ENCODE results near the gene GABRP. TPM values are rescaled to one million over a fixed set of nuclear protein-coding genes. Genes with fewer than 3 reads are reported as not detected.
"Not testable (repeated sequence)": the region's sequence is repeated elsewhere in the genome, so short reads cannot be mapped to it uniquely, and the experiment has no call there.

The GABRP gene
- total and polyA plus RNA-seq, 10 donors: 0.03 to 0.20 TPM; not detected in 8

- Histone ChIP-seq H3K4me3 (no peak overlapping the region), H3K4me1 (peaks cover 0 to 7% (median 3%) of the 10 kb centered on the region in 6 donors), H3K36me3 (no peaks in the 10 kb centered on the region), H3K27me3 (replicated peaks in 1 of 7) (peaks cover 0 to 68% (median 0%) of the 10 kb centered on the region in 7 donors), H3K27ac (no peak overlapping the region), H3K9me3 (no peaks in the 10 kb centered on the region)
- DNase-seq: no peak
- TF ChIP-seq CTCF (IDR thresholded peaks at IDR 0.05 in 8 of 11, conservative IDR thresholded peaks at IDR 0.05 in 3 of 11): no peak
- TF ChIP-seq POLR2A (IDR thresholded peaks at IDR 0.05): no peak
- no peak for TF ChIP-seq POLR2AphosphoS5 (IDR thresholded peaks at IDR 0.05)
- WGBS, 5 donors: 71 to 86% (median 81%) methylated on average over 6 of the region's 6 CpGs
- intact Hi-C loops (cut with DNase I; ENCODE audit: low total_unique reads): no loop called here
Measured at GRCh38 chr5:170750791-170751190, 32.7 kb upstream of the GABRP start.

- Histone ChIP-seq H3K36me3 (no peaks in the 10 kb centered on the region), H3K27me3 (replicated peaks in 1 of 7) (peaks cover 0 to 60% (median 0%) of the 10 kb centered on the region in 7 donors), H3K27ac (no peak overlapping the region), H3K4me1 (no peaks in the 10 kb centered on the region), H3K4me3 (no peak overlapping the region), H3K9me3 (no peaks in the 10 kb centered on the region)
- TF ChIP-seq CTCF (IDR thresholded peaks at IDR 0.05 in 8 of 11, conservative IDR thresholded peaks at IDR 0.05 in 3 of 11): no peak
- no peak for TF ChIP-seq POLR2A (IDR thresholded peaks at IDR 0.05)
- no peak for TF ChIP-seq POLR2AphosphoS5 (IDR thresholded peaks at IDR 0.05)
- no peak for DNase-seq
- intact Hi-C loops (cut with DNase I; ENCODE audit: low total_unique reads): no loop called here
- WGBS, 5 donors: 80 to 89% (median 85%) methylated on average over 11 of the region's 11 CpGs
Measured at GRCh38 chr5:170751631-170752030, 31.9 kb upstream of the GABRP start.

GRCh38 chr5:170752257-170753215 lies 31.0 kb upstream of the GABRP start:
- no peaks in the 10 kb centered on the region for H3K9me3 ChIP-seq
- no peak overlapping the region for H3K27ac ChIP-seq
- no peak for DNase-seq
- H3K4me3 ChIP-seq: no peak overlapping the region
- H3K27me3 ChIP-seq (replicated peaks in 1 of 7): peaks cover 0 to 51% (median 0%) of the 10 kb centered on the region in 7 donors
- WGBS, 5 donors: 55 to 64% (median 59%) methylated on average over 8 to 10 of the region's 10 CpGs
- TF ChIP-seq POLR2AphosphoS5 (IDR thresholded peaks at IDR 0.05) (no peak), POLR2A (IDR thresholded peaks at IDR 0.05) (no peak), CTCF (IDR thresholded peaks at IDR 0.05 in 8 of 11, conservative IDR thresholded peaks at IDR 0.05 in 3 of 11) (no peak)
- intact Hi-C loops (cut with DNase I; ENCODE audit: low total_unique reads): no loop called here
- H3K4me1 ChIP-seq: no peaks in the 10 kb centered on the region
- no peaks in the 10 kb centered on the region for H3K36me3 ChIP-seq

- TF ChIP-seq CTCF (IDR thresholded peaks at IDR 0.05 in 8 of 11, conservative IDR thresholded peaks at IDR 0.05 in 3 of 11) (no peak), POLR2AphosphoS5 (IDR thresholded peaks at IDR 0.05) (no peak), POLR2A (IDR thresholded peaks at IDR 0.05) (no peak)
- H3K27ac ChIP-seq: no peak overlapping the region
- no peak for DNase-seq
- H3K4me1 ChIP-seq: no peaks in the 10 kb centered on the region
- H3K27me3 ChIP-seq (replicated peaks in 1 of 7): peaks cover 0 to 43% (median 0%) of the 10 kb centered on the region in 7 donors
- no peak overlapping the region for H3K4me3 ChIP-seq
- intact Hi-C loops (cut with DNase I; ENCODE audit: low total_unique reads): no loop called here
- H3K9me3 ChIP-seq: no peaks in the 10 kb centered on the region
- H3K36me3 ChIP-seq: no peaks in the 10 kb centered on the region
Measured at GRCh38 chr5:170753311-170753710, 30.2 kb upstream of the GABRP start.

- H3K27ac ChIP-seq; H3K4me1 ChIP-seq; DNase-seq; H3K36me3 ChIP-seq; intact Hi-C loops (cut with DNase I; ENCODE audit: low total_unique reads); H3K4me3 ChIP-seq; H3K9me3 ChIP-seq: not testable (repeated sequence)
- H3K27me3 ChIP-seq (replicated peaks in 1 of 7): peaks cover 0 to 31% (median 0%) of the 10 kb centered on the region in 7 donors
- WGBS, 5 donors: 69 to 82% (median 73%) methylated on average over 2 of the region's 2 CpGs
Measured at GRCh38 chr5:170754508-170754907, 29.0 kb upstream of the GABRP start.

All from spleen (tissue), 11 donors.